Large intestine (tissue), 12 donors: ENCODE results near the gene MGAM2. TPM values are rescaled to one million over a fixed set of nuclear protein-coding genes. Genes with fewer than 3 reads are reported as not detected.

Experiments
- DNase-seq, 2 donors: peaks; one replicate each; pipeline versions ENCODE4 v3.0.0 to v3.0.0-alpha.2; 2013
- H3K27ac ChIP-seq: one replicate; pipeline ENCODE4 v1.5.1; 2013; ENCODE audit warnings: low read length
- H3K27me3 ChIP-seq: 2 replicates; pipeline ENCODE4 v1.6.1; 2013; ENCODE audit warnings: low read length; ENCODE audit not compliant: control insufficient read depth, insufficient read depth
- H3K36me3 ChIP-seq: 2 replicates; pipeline ENCODE4 v1.6.1; 2013; ENCODE audit warnings: low read length; ENCODE audit not compliant: control insufficient read depth, insufficient read depth
- H3K4me1 ChIP-seq: one replicate; pipeline ENCODE4 v1.6.1; 2013; ENCODE audit warnings: low read length; ENCODE audit not compliant: control insufficient read depth, insufficient read depth
- H3K4me3 ChIP-seq: one replicate; pipeline ENCODE4 v1.5.1; 2013; ENCODE audit warnings: low read length
- H3K9me3 ChIP-seq: one replicate; pipeline ENCODE4 v1.6.1; 2013; ENCODE audit warnings: mild to moderate bottlenecking, low read depth, low read length, moderate library complexity; ENCODE audit not compliant: control insufficient read depth
- WGBS: methylation state at CpG from one replicate; pipeline ENCODE4 v1.1.5; 2013; ENCODE audit warnings: low lambda C conversion rate; ENCODE audit not compliant: insufficient coverage; 5-methylcytosine and 5-hydroxymethylcytosine counted together
- long read RNA-seq, 11 donors: transcript quantifications; one replicate each; lab custom pipeline, GENCODE V29; 2026
- polyA plus RNA-seq: library from polyadenylated mRNA; unstranded; fragments of 120-200 nt; gene quantifications from one replicate; pipeline ENCODE4 v1.2.1, GENCODE V29; 2013

The MGAM2 gene
- 53.8 TPM for polyA plus RNA-seq
- long read RNA-seq, donor 1, full-length matches to known transcripts, result 1 of 1 reads
- long read RNA-seq, donor 1, partial matches to known transcripts, result 0 of 1 reads
- long read RNA-seq, donor 1, other reads (novel, unspliced or antisense), result 0 of 1 reads
- long read RNA-seq, donor 2, partial matches to known transcripts, result 5 of 5 reads
- long read RNA-seq, donor 2, other reads (novel, unspliced or antisense), result 0 of 5 reads
- long read RNA-seq, donor 3, partial matches to known transcripts, result 75 of 75 reads
- long read RNA-seq, donor 3, other reads (novel, unspliced or antisense), result 0 of 75 reads
- long read RNA-seq, donor 4, result 0 reads
- long read RNA-seq, donor 5, result 0 reads
- long read RNA-seq, donor 6, partial matches to known transcripts, result 7 of 7 reads
- long read RNA-seq, donor 6, other reads (novel, unspliced or antisense), result 0 of 7 reads
- long read RNA-seq, donor 7, result 0 reads
- long read RNA-seq, donor 8, partial matches to known transcripts, result 32 of 34 reads
- long read RNA-seq, donor 8, other reads (novel, unspliced or antisense), result 0 of 34 reads
- long read RNA-seq, donor 9, full-length matches to known transcripts, result 1 of 1 reads
- long read RNA-seq, donor 9, partial matches to known transcripts, result 0 of 1 reads
- long read RNA-seq, donor 9, other reads (novel, unspliced or antisense), result 0 of 1 reads
- long read RNA-seq, donor 10, full-length matches to known transcripts, result 2 of 30 reads
- long read RNA-seq, donor 10, partial matches to known transcripts, result 28 of 30 reads
- long read RNA-seq, donor 10, other reads (novel, unspliced or antisense), result 0 of 30 reads
- long read RNA-seq, donor 11, partial matches to known transcripts, result 5 of 5 reads
- long read RNA-seq, donor 11, other reads (novel, unspliced or antisense), result 0 of 5 reads

DNA sequence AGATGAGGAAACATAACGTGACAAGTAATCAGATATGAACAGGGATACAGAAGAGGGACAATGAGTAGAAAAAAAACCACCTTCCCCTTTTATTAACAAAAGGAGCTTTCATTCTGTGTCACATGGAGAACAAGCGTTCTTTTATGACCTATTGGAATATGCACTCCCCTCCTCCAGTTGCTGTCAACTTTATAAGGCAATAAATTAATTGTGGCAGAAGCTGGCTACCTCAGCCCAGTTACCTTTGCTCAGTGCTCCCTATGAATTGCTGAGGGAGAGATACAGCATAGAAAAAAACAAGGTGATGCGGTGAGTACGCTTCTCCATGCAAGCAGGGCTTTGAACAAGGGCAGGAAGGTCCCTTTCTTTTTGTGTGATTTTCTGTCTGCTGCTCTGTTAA is at the start of gene MGAM2:
Gene MGAM2, plus strand, starts transcription at position 220 of the 400 bp plus-strand sequence. CDS start 5,156 bp downstream, outside the sequence.
- peaks cover 1% of the 10 kb centered on the region for H3K36me3 ChIP-seq
- H3K9me3 ChIP-seq, result no peaks in the 10 kb centered on the region
- peaks cover 6% of the 10 kb centered on the region for H3K4me1 ChIP-seq
- peak within 1 kb of the TSS; percentile 84 for H3K27ac ChIP-seq
- no peaks in the 10 kb centered on the region for H3K27me3 ChIP-seq
- 17% methylated on average over 2 of the region's 4 CpGs for WGBS
- peak within 1 kb of the TSS; percentile 37 for H3K4me3 ChIP-seq
- DNase-seq, result peak; percentile 86 to 94

GRCh38 chr7:142063551-142064442 is 47.7 kb upstream of the MGAM2 start:
- Histone ChIP-seq H3K9me3 (no peaks in the 10 kb centered on the region), H3K4me3 (no peak overlapping the region), H3K27me3 (no peaks in the 10 kb centered on the region), H3K36me3 (no peaks in the 10 kb centered on the region), H3K27ac (peak overlapping the region; percentile 46), H3K4me1 (peaks cover 12% of the 10 kb centered on the region)
- WGBS, result no CpG with 5 or more reads among the region's 12 CpGs
- peak; percentile 49 to 67 for DNase-seq

- DNase-seq, result no peak
- H3K36me3 ChIP-seq, result no peaks in the 10 kb centered on the region
- H3K27me3 ChIP-seq, result no peaks in the 10 kb centered on the region
- H3K4me1 ChIP-seq, result peaks cover 12% of the 10 kb centered on the region
- 100% methylated on average over 2 of the region's 8 CpGs for WGBS
- H3K9me3 ChIP-seq, result no peaks in the 10 kb centered on the region
- no peak overlapping the region for H3K27ac ChIP-seq
- H3K4me3 ChIP-seq, result no peak overlapping the region
These were observed 45.0 kb upstream of the MGAM2 start for GRCh38 chr7:142066536-142066935.

DNA sequence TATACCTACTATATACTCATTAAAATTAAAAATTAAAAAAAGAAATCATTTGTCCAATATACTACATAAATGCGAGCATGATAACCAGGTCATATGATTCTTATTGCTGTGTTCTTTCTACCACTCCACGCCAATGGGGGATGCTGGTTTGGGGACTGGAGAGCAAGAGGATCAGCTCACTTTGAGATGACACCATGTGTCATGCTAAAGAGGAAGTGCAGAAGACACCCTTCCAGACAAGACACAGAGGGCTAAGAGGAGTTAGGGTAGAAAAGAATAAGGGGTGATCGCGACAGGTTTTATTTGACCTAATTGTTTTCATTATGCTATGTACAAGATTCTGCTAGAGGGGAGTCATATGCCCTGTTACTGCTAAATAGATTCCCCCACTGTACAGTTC is 33.8 kb upstream of the MGAM2 start:
- H3K4me3 ChIP-seq, result no peak overlapping the region
- no CpG with 5 or more reads among the region's 4 CpGs for WGBS

GRCh38 chr7:142083605-142084004 is 27.9 kb upstream of the MGAM2 start:
- Histone ChIP-seq H3K27me3 (no peaks in the 10 kb centered on the region), H3K4me1 (no peaks in the 10 kb centered on the region), H3K9me3 (no peaks in the 10 kb centered on the region), H3K36me3 (no peaks in the 10 kb centered on the region), H3K27ac (no peak overlapping the region), H3K4me3 (no peak overlapping the region)
- DNase-seq, result no peak
- WGBS, result no CpG with 5 or more reads among the region's 1 CpG

More for the DNA sequence above, 33.8 kb upstream of the MGAM2 start:
- Histone ChIP-seq H3K9me3 (no peaks in the 10 kb centered on the region), H3K27me3 (no peaks in the 10 kb centered on the region), H3K27ac (no peak overlapping the region), H3K4me1 (no peaks in the 10 kb centered on the region), H3K36me3 (no peaks in the 10 kb centered on the region)
- DNase-seq, result no peak

DNA sequence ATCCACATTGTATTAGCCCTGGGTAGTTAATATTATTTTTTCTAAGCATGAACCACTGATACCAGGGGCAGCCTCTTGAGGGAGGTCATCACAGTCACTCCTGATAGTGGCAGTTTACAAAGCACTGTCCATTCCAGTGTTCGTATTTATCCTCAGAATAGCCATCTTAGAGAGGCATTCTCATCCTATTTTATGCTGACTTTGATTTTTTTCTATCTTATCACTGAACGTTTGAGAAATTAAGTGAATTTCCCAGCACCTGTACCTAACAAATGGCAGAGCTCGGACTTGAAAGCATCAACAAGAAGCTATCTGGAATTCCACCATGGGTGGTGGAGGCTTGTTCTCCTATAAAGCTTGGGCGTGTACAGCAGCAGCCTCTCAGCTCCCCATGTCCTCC is 26.1 kb upstream of the MGAM2 start:
- Histone ChIP-seq H3K36me3 (no peaks in the 10 kb centered on the region), H3K4me1 (no peaks in the 10 kb centered on the region), H3K27ac (no peak overlapping the region), H3K4me3 (no peak overlapping the region), H3K27me3 (no peaks in the 10 kb centered on the region), H3K9me3 (no peaks in the 10 kb centered on the region)
- DNase-seq, result no peak
- 100% methylated on average over 1 of the region's 4 CpGs for WGBS

GRCh38 chr7:142088022-142088714 is 23.4 kb upstream of the MGAM2 start:
- WGBS, result 91% methylated on average over 1 of the region's 4 CpGs
- Histone ChIP-seq H3K4me3 (no peak overlapping the region), H3K27me3 (no peaks in the 10 kb centered on the region), H3K27ac (no peak overlapping the region), H3K36me3 (no peaks in the 10 kb centered on the region), H3K4me1 (no peaks in the 10 kb centered on the region), H3K9me3 (no peaks in the 10 kb centered on the region)
- DNase-seq, result peak in 1 of 2 donors; percentile 8

DNA sequence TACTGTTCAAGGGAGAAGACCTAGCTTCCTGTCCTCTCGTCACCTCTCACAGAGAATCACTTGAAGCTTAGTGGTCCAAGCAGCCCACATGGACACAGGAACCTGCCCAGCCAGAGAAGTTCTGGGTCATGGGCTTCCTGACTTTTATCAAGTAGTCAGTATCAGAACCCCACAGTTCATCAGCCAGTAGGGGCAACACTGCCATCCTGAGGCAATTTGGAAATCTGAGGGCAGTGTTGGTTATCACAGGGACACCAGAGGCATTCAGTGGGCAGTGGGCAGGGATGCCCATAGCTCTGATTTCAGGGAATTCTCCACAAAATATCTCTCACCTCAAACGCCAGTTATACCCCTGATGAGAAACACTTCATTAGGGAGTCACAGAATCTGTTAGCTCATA is 22.5 kb upstream of the MGAM2 start:
- no peak overlapping the region for H3K27ac ChIP-seq
- H3K4me1 ChIP-seq, result no peaks in the 10 kb centered on the region
- no peak overlapping the region for H3K4me3 ChIP-seq
- no peaks in the 10 kb centered on the region for H3K9me3 ChIP-seq
- no peak for DNase-seq
- no peaks in the 10 kb centered on the region for H3K36me3 ChIP-seq
- WGBS, result no CpG with 5 or more reads among the region's 2 CpGs
- no peaks in the 10 kb centered on the region for H3K27me3 ChIP-seq

GRCh38 chr7:142091961-142092360 is 19.6 kb upstream of the MGAM2 start:
- peak in 1 of 2 donors; percentile 64 for DNase-seq
- no peak overlapping the region for H3K4me3 ChIP-seq
- no peaks in the 10 kb centered on the region for H3K27me3 ChIP-seq
- WGBS, result no CpG with 5 or more reads among the region's 2 CpGs
- no peaks in the 10 kb centered on the region for H3K4me1 ChIP-seq
- H3K9me3 ChIP-seq, result no peaks in the 10 kb centered on the region
- H3K27ac ChIP-seq, result no peak overlapping the region
- no peaks in the 10 kb centered on the region for H3K36me3 ChIP-seq
